A673 (cell line): ENCODE data around the gene OR1E2. TPM values are rescaled to one million over a fixed set of nuclear protein-coding genes. Genes with fewer than 3 reads are reported as not detected.

Source experiments
- BruUV-seq: library from RNA; stranded (reverse); fragments of 400-500 nt; replicated peaks from 2 replicates; lab custom pipeline; 2021; lab: Mats Ljungman, UMichigan
- CTCF ChIA-PET: fragments of 300-600 bp; sonication (Branson Sonifier 250); formaldehyde crosslinking; loops from one replicate; lab custom pipeline; 2022; ENCODE audit warnings: antibody characterized with exemption; lab: Charles Lee
- POLR2A ChIA-PET: fragments of 300-600 bp; sonication (Branson Sonifier 250); formaldehyde crosslinking; loops from one replicate; lab custom pipeline; 2022; ENCODE audit warnings: antibody characterized with exemption; ENCODE audit not compliant: low non-redundant PET; lab: Charles Lee
- DNase-seq: peaks from one replicate; pipeline ENCODE4 v3.0.0-alpha.2; 2015; ENCODE audit warnings: low spot score
- H3K27ac ChIP-seq: fragments of 200-600 bp; sonication (generic); 2 replicates; pipeline ENCODE4 v1.5.1; 2016; ENCODE audit warnings: mixed run types, low read depth, mild to moderate bottlenecking, mixed read lengths, antibody characterized with exemption, low read length; ENCODE audit not compliant: poor library complexity, severe bottlenecking
- H3K27me3 ChIP-seq: fragments of 200-600 bp; sonication (generic); replicated peaks from 2 replicates; pipeline ENCODE4 v1.6.1; 2017; ENCODE audit warnings: mixed run types, low read depth, mild to moderate bottlenecking, mixed read lengths, antibody characterized with exemption, low read length; ENCODE audit not compliant: insufficient read depth, poor library complexity
- H3K36me3 ChIP-seq: fragments of 200-600 bp; sonication (generic); 2 replicates; pipeline ENCODE4 v1.6.1; 2016; ENCODE audit warnings: mixed run types, mild to moderate bottlenecking, mixed read lengths, antibody characterized with exemption, low read length; ENCODE audit not compliant: insufficient read depth, poor library complexity, severe bottlenecking
- H3K4me1 ChIP-seq: fragments of 200-600 bp; sonication (generic); 2 replicates; pipeline ENCODE4 v1.6.1; 2017; ENCODE audit warnings: mixed run types, mild to moderate bottlenecking, mixed read lengths, antibody characterized with exemption, low read length; ENCODE audit not compliant: insufficient read depth, poor library complexity, severe bottlenecking
- H3K4me3 ChIP-seq: fragments of 200-600 bp; sonication (generic); 2 replicates; pipeline ENCODE4 v1.5.1; 2016; ENCODE audit warnings: low read depth, mixed run types, mild to moderate bottlenecking, mixed read lengths, low read length; ENCODE audit not compliant: poor library complexity, severe bottlenecking
- H3K9me3 ChIP-seq: fragments of 200-600 bp; sonication (generic); 2 replicates; pipeline ENCODE4 v1.6.1; 2016; ENCODE audit warnings: mixed run types, low read depth, mild to moderate bottlenecking, mixed read lengths, antibody characterized with exemption, low read length; ENCODE audit not compliant: poor library complexity, severe bottlenecking
- EZH2 ChIP-seq: fragments of 200-600 bp; sonication (generic); IDR thresholded peaks from 2 replicates; pipeline ENCODE4 v1.6.1; 2017; ENCODE audit warnings: borderline replicate concordance, low read depth, mild to moderate bottlenecking, mixed read lengths, antibody characterized with exemption, low read length; ENCODE audit not compliant: poor library complexity, severe bottlenecking
- intact Hi-C: fragments of 100-400 bp; cut with micrococcal nuclease; formaldehyde crosslinking; loops from one replicate; pipeline ENCODE4 v1.10.0; 2022; ENCODE audit not compliant: unreplicated experiment
- total RNA-seq: library from RNA; stranded (reverse); gene quantifications from 2 replicates; pipeline ENCODE4 v1.2.3, GENCODE V29; 2021
- TF ChIP-seq, protein P1 (sequence below): fragments of 300-800, 200-600 bp; sonication (generic); conservative IDR thresholded peaks from 2 replicates; pipeline ENCODE4 v1.5.1; 2017; ENCODE audit warnings: low read depth, mild to moderate bottlenecking, antibody characterized with exemption, low read length, moderate library complexity, mixed read lengths

The OR1E2 gene
- total RNA-seq, 1 experiment from 2014 or later, result not detected

GRCh38 chr17:3475812-3476610 is 42.4 kb upstream of the OR1E2 start, which contains the start of gene ASPA:
Gene ASPA, plus strand, starts transcription at chr17:3475997. Its CDS starts 163 bp downstream, at chr17:3476160.
- no peaks in the 10 kb centered on the region for H3K4me1 ChIP-seq
- BruUV-seq, result no TSS peak
- intact Hi-C loops, result no loop called here
- H3K4me3 ChIP-seq, result peak within 1 kb of the TSS; percentile 35
- peaks cover 10% of the 10 kb centered on the region for H3K27me3 ChIP-seq
- TF ChIP-seq, protein P1, sequence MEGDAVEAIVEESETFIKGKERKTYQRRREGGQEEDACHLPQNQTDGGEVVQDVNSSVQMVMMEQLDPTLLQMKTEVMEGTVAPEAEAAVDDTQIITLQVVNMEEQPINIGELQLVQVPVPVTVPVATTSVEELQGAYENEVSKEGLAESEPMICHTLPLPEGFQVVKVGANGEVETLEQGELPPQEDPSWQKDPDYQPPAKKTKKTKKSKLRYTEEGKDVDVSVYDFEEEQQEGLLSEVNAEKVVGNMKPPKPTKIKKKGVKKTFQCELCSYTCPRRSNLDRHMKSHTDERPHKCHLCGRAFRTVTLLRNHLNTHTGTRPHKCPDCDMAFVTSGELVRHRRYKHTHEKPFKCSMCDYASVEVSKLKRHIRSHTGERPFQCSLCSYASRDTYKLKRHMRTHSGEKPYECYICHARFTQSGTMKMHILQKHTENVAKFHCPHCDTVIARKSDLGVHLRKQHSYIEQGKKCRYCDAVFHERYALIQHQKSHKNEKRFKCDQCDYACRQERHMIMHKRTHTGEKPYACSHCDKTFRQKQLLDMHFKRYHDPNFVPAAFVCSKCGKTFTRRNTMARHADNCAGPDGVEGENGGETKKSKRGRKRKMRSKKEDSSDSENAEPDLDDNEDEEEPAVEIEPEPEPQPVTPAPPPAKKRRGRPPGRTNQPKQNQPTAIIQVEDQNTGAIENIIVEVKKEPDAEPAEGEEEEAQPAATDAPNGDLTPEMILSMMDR, result no peak
- TF ChIP-seq EZH2, result no peak
- no peak for DNase-seq
- POLR2A ChIA-PET, result no interaction called here
- no peaks in the 10 kb centered on the region for H3K36me3 ChIP-seq
- no peaks in the 10 kb centered on the region for H3K9me3 ChIP-seq
- no peak within 1 kb of the TSS for H3K27ac ChIP-seq
- CTCF ChIA-PET, result no interaction called here

- H3K27ac ChIP-seq, result no peak overlapping the region
- ChIA-PET POLR2A (no interaction called here), CTCF (no interaction called here)
- H3K4me1 ChIP-seq, result no peaks in the 10 kb centered on the region
- no peak for DNase-seq
- no peaks in the 10 kb centered on the region for H3K9me3 ChIP-seq
- BruUV-seq, result no TSS peak
- no peak for TF ChIP-seq EZH2
- TF ChIP-seq, protein P1, result no peak
- intact Hi-C loops, result no loop called here
- no peak overlapping the region for H3K4me3 ChIP-seq
- H3K36me3 ChIP-seq, result no peaks in the 10 kb centered on the region
- peaks cover 4% of the 10 kb centered on the region for H3K27me3 ChIP-seq
Measured at GRCh38 chr17:3475251-3475685, 41.6 kb upstream of the OR1E2 start.

GRCh38 chr17:3474212-3474611 is 40.6 kb upstream of the OR1E2 start:
- Histone ChIP-seq H3K36me3 (no peaks in the 10 kb centered on the region), H3K4me3 (no peak overlapping the region), H3K9me3 (no peaks in the 10 kb centered on the region), H3K4me1 (no peaks in the 10 kb centered on the region), H3K27ac (no peak overlapping the region), H3K27me3 (peaks cover 4% of the 10 kb centered on the region)
- DNase-seq, result no peak
- intact Hi-C loops, result no loop called here
- TF ChIP-seq EZH2, result no peak
- TF ChIP-seq, protein P1, result no peak
- BruUV-seq, result no TSS peak
- ChIA-PET POLR2A (no interaction called here), CTCF (no interaction called here)
